K562 (cell line): ENCODE measurements around the gene CD164. TPM values are rescaled to one million over a fixed set of nuclear protein-coding genes. Genes with fewer than 3 reads are reported as not detected.

Experiments
- ADNP ChIP-seq: fragments of 200-800 bp; sonication (Bioruptor generic); IDR thresholded peaks from 2 replicates; pipeline ENCODE4 v1.6.1; 2016; ENCODE audit warnings: missing genetic modification characterization, missing compliant biosample characterization
- CTBP1 ChIP-seq: fragments of 450-650 bp; IDR thresholded peaks from 2 replicates; pipeline ENCODE4 v1.6.1; 2016; ENCODE audit warnings: borderline replicate concordance
- CXXC5 ChIP-seq: fragments of 250-450 bp; sonication (Bioruptor Pico); IDR thresholded peaks from 2 replicates; pipeline ENCODE4 v1.8.0; 2022; ENCODE audit warnings: inconsistent platforms, mild to moderate bottlenecking, moderate library complexity
- GTF3C2 ChIP-seq: IDR thresholded peaks from 3 replicates; pipeline ENCODE4 v1.6.1; 2011; ENCODE audit warnings: borderline replicate concordance, mild to moderate bottlenecking, moderate library complexity; ENCODE audit not compliant: insufficient read length; ENCODE audit errors: extremely low read depth
- MAFK ChIP-seq: IDR thresholded peaks from 2 replicates; pipeline ENCODE4 v1.6.1; 2011; ENCODE audit warnings: low read length, improper control_type of control experiment
- MEF2D ChIP-seq: conservative IDR thresholded peaks from 2 replicates; pipeline ENCODE4 v1.6.1; 2016; ENCODE audit warnings: low read depth, missing genetic modification characterization, missing compliant biosample characterization
- NCOR1 ChIP-seq: fragments of 450-650 bp; IDR thresholded peaks from 2 replicates; pipeline ENCODE4 v1.6.1; 2016; ENCODE audit warnings: mild to moderate bottlenecking, moderate library complexity
- NFYB ChIP-seq: IDR thresholded peaks from 2 replicates; pipeline ENCODE4 v1.6.1; 2011; ENCODE audit warnings: mild to moderate bottlenecking, moderate library complexity; ENCODE audit not compliant: insufficient read length; ENCODE audit errors: extremely low read depth
- NR2C1 ChIP-seq, 2 experiments: fragments of 450-650 bp; IDR thresholded peaks; 2 replicates each; pipeline ENCODE4 v1.6.1; 2017; ENCODE audit warnings: mild to moderate bottlenecking in 2 of 2, antibody characterized with exemption in 1 of 2, inconsistent platforms in 1 of 2, missing compliant biosample characterization in 1 of 2, missing genetic modification characterization in 1 of 2
- NR2C2 ChIP-seq, 2 experiments: fragments of 200-800 bp in 1 of 2; sonication (Bioruptor generic) in 1 of 2; sonication (generic) in 1 of 2; formaldehyde crosslinking in 1 of 2; IDR thresholded peaks; 2 replicates each; pipeline versions ENCODE4 v1.6.1 to v1.8.0; 2016 to 2022; ENCODE audit warnings: mild to moderate bottlenecking in 1 of 2, missing compliant biosample characterization in 1 of 2, missing genetic modification characterization in 1 of 2, missing genetic modification reagents in 1 of 2
- RCOR1 ChIP-seq, 2 experiments: IDR thresholded peaks; 2 replicates each; pipeline ENCODE4 v1.6.1; 2012; ENCODE audit warnings: low read depth in 2 of 2, low read length in 2 of 2, borderline replicate concordance in 1 of 2, improper control_type of control experiment in 1 of 2
- ZFP36 ChIP-seq: fragments of 150-350 bp; IDR thresholded peaks from 2 replicates; pipeline ENCODE4 v1.6.1; 2018; ENCODE audit warnings: low read length, low read depth; ENCODE audit not compliant: partially characterized antibody
- ZNF12 ChIP-seq: sonication (generic); formaldehyde crosslinking; IDR thresholded peaks from 2 replicates; pipeline ENCODE4 v1.4.0; 2020; ENCODE audit warnings: mild to moderate bottlenecking, missing genetic modification reagents
- polyA plus RNA-seq, 8 experiments: library from polyadenylated mRNA; depleted of rRNA in 4 of 8; stranded (reverse) in 5 of 8; unstranded in 3 of 8; fragments of >200 nt; fragmentation: Nextera tagmentation in 2 of 8; fragmentation: Illumina TruSeq in 1 of 8; extraction: Ambion mirVana in 2 of 8; extraction: Trizol in 1 of 8; gene quantifications; 2 replicates each; pipeline versions ENCODE4 v1.2.1 to v1.2.3, GENCODE V29; 2011 to 2014; ENCODE audit warnings: inconsistent platforms in 1 of 8, missing spikeins in 1 of 8
- total RNA-seq, 7 experiments: library from RNA; depleted of rRNA in 6 of 7; stranded (reverse); fragments of >200 nt in 6 of 7; fragmentation: Illumina TruSeq in 2 of 7; extraction: Trizol in 2 of 7; gene quantifications; 2 replicates each; pipeline versions ENCODE4 v1.2.1 to v1.2.3, GENCODE V29; 2011 to 2021; ENCODE audit warnings: low replicate concordance in 1 of 7
- TF ChIP-seq, protein P1 (sequence below): fragments of 250-450 bp; sonication (Bioruptor Pico); IDR thresholded peaks from 2 replicates; pipeline ENCODE4 v1.4.0; 2020

CD164 gene
- total and polyA plus RNA-seq, 9 of the 15 experiments (the other 6 are each of a cell fraction or from before 2014, with no cell fraction given), result 79.5 to 317 (median 165) TPM

- no peak for TF ChIP-seq GTF3C2
- no peak for TF ChIP-seq NCOR1
- no peak for TF ChIP-seq MAFK
- TF ChIP-seq ZFP36, result peak; percentile 51
- TF ChIP-seq ZNF12 (CRISPR knock-in tag), result no peak
- no peak for TF ChIP-seq NR2C2 (CRISPR knock-in tag; IDR thresholded peaks at IDR 0.05)
- 0 out of 2 replicates have a peak, but pooled peaks have one; percentile 27 for TF ChIP-seq NR2C2 (tag; IDR thresholded peaks at IDR 0.05)
- no peak for TF ChIP-seq ADNP
- no peak for TF ChIP-seq CXXC5 (CRISPR knock-in tag)
- TF ChIP-seq MEF2D, result peak; percentile 5; the same call in 1 of the 2 replicates
- TF ChIP-seq, protein P1, sequence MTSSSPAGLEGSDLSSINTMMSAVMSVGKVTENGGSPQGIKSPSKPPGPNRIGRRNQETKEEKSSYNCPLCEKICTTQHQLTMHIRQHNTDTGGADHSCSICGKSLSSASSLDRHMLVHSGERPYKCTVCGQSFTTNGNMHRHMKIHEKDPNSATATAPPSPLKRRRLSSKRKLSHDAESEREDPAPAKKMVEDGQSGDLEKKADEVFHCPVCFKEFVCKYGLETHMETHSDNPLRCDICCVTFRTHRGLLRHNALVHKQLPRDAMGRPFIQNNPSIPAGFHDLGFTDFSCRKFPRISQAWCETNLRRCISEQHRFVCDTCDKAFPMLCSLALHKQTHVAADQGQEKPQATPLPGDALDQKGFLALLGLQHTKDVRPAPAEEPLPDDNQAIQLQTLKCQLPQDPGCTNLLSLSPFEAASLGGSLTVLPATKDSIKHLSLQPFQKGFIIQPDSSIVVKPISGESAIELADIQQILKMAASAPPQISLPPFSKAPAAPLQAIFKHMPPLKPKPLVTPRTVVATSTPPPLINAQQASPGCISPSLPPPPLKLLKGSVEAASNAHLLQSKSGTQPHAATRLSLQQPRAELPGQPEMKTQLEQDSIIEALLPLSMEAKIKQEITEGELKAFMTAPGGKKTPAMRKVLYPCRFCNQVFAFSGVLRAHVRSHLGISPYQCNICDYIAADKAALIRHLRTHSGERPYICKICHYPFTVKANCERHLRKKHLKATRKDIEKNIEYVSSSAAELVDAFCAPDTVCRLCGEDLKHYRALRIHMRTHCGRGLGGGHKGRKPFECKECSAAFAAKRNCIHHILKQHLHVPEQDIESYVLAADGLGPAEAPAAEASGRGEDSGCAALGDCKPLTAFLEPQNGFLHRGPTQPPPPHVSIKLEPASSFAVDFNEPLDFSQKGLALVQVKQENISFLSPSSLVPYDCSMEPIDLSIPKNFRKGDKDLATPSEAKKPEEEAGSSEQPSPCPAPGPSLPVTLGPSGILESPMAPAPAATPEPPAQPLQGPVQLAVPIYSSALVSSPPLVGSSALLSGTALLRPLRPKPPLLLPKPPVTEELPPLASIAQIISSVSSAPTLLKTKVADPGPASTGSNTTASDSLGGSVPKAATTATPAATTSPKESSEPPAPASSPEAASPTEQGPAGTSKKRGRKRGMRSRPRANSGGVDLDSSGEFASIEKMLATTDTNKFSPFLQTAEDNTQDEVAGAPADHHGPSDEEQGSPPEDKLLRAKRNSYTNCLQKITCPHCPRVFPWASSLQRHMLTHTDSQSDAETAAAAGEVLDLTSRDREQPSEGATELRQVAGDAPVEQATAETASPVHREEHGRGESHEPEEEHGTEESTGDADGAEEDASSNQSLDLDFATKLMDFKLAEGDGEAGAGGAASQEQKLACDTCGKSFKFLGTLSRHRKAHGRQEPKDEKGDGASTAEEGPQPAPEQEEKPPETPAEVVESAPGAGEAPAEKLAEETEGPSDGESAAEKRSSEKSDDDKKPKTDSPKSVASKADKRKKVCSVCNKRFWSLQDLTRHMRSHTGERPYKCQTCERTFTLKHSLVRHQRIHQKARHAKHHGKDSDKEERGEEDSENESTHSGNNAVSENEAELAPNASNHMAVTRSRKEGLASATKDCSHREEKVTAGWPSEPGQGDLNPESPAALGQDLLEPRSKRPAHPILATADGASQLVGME (CRISPR knock-in tag), result no peak
- no peak for TF ChIP-seq NR2C1 (IDR thresholded peaks at IDR 0.05)
- TF ChIP-seq NR2C1 (tag; IDR thresholded peaks at IDR 0.05), result 0 out of 2 replicates have a peak, but pooled peaks have one; percentile 1
- no peak for TF ChIP-seq RCOR1 (IDR thresholded peaks at IDR 0.05; ENCODE audit: borderline replicate concordance in 1 of 2, low read depth in 2 of 2, low read length in 2 of 2)
- TF ChIP-seq CTBP1, result no peak
- TF ChIP-seq NFYB, result no peak
Measured at GRCh38 chr6:109323241-109323640, 59.0 kb downstream of the CD164 start (continued).
